NCI-H510A treated with DMSO at 0.1 percent for 48 hours (cell line): Measurements from ENCODE around the gene FLNC.

Experiments
- DNase-seq: peaks from one replicate; lab custom pipeline; 2025; lab: John Stamatoyannopoulos, UW

Gene FLNC

DNA sequence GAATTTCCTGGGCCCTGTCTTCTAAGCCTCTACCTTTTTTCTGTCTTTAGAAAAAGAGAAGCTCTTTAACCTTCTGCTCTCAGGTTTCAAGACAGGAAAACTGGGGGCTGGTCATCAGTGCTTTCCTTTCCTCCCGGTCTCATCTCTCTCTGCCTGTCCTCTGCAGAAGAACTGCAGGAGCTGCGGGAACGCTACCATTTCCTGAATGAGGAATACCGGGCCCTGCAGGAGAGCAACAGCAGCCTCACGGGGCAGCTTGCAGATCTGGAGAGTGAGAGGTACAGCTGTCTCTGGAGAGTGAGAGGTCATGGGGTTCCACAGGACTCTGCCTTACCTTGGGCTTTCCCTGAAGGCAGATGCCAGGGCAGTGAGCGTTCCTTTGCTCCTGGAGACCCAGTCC lies 25.7 kb upstream of the FLNC start:
- DNase-seq = no peak

DNA sequence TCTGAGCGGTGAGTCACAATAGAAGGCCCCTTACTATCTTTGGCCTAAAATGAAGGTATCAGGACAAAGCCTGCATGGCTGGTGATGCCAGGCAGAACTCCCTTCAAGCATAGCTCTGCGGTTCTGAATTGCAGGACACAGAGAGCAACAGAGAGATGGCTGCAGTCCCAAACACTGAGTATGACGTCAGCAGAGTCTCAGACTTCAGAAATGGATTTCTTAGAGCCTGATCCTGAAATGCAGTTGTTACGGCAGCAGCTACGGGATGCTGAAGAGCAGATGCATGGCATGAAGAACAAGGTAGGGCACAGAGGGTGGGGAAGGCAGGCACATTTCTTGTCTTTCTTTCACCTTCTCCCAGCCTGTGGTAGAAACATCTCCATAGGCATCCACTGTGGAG lies 25.0 kb upstream of the FLNC start:
- no peak for DNase-seq

DNA sequence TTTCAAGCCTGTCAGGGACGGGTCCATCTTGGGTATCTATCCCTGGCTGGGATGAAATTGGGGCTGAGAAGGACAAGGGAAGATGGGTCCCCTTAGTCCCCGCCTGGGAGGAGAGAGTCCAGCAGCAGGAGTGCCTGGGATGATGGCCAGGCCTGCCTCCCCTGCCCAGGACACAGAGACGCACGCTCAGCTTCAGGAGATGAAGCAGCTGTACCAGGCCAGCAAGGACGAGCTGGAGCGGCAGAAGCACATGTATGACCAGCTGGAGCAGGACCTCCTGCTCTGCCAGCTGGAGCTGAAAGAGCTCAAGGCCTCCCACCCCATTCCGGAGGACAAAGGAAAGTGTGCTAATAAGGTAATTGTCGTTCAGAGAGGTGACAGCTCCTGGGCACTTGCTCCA lies 23.0 kb upstream of the FLNC start:
- DNase-seq = no peak

DNA sequence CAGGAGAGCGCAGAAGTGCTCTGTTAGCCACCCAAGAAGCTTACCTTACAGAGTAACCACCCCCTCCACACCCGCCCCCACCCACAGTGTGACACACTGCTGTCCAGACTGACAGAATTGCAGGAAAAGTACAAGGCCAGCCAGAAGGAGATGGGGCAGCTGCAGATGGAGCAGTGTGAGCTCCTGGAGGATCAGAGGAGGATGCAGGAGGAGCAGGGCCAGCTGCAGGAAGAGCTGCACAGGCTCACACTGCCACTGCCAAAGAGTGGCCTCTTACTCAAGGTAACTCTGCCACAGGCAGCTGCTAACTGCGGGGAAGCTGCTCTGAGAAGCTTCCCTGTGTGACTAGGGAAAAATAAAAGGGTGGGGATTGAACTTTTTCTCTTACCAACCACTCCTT lies 20.8 kb upstream of the FLNC start:
- DNase-seq = no peak

DNA sequence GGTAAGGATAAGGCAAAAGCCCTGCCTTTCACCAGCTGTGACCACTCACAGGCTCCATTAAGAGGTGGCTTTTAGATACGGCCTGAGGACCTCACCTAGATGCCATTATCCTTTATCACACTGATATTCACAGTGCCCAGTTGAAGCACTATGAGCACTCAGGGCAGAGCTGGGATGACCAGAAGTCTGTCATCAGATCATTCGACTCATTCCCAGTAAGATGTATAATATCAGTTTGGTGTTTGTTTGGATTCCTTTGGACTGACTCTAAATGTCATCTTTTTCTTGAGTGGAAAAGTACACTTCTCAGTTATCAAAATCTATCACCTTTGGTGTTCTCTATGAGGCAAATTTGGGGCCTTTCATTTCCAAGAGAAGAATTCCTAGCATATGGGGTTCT lies 19.7 kb upstream of the FLNC start:
- DNase-seq = no peak

DNA sequence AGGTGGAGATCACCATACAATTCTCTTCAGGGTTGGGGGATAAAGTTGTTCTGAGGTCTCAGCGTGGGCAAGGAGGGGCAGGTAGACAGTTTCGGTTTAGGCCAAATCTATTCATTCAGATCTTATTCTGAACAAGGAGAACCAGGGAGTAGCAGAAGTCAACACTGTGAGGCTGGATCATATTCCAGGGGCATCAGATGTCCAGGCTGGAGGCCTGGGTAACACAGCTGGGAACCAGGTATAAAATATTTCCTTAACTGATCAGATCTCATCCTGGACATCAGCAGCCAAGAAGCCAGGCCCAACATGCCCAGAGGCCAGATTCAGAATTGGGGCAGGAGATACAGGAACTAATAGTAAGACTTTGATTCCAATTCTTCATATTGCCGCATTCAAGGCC lies 19.2 kb upstream of the FLNC start:
- no peak for DNase-seq

DNA sequence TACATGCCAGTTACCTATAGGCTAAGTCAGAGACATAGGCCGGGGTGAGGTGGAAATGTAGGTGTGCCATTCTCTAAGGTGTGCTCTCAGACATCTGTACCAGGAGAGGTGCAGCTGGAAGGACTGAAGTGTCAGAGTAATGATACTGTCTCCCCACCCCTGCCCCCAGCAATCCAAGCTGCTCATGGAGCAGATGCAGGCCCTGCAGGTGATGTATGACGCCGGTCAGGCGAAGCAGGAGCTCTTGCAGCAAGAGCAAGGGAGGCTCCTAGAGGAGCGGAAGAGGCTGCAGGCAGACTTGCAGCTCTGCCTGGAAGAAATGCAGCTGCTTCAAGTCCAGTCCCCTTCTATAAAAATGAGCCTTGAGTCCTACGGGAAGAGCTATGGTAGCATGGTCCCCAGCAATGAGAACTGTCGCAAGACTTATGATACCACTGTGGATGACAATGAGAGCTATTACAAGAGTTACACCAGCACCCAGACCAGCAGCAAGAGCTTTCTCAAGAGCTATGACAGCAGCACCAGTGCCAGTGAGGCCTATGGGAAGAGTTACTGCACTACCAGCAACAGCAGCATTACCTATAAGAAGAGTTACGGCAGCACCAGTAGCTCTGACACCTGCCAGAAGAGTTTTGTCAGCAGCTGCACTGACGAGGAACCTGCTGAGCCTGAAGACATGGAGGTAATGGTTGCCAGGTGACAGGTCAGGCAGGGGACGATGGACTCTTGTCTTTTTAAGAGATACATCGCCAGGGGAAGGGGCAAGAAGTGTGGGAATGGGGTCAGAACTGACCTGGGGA lies 18.4 kb upstream of the FLNC start:
- DNase-seq = peak; percentile 22

DNA sequence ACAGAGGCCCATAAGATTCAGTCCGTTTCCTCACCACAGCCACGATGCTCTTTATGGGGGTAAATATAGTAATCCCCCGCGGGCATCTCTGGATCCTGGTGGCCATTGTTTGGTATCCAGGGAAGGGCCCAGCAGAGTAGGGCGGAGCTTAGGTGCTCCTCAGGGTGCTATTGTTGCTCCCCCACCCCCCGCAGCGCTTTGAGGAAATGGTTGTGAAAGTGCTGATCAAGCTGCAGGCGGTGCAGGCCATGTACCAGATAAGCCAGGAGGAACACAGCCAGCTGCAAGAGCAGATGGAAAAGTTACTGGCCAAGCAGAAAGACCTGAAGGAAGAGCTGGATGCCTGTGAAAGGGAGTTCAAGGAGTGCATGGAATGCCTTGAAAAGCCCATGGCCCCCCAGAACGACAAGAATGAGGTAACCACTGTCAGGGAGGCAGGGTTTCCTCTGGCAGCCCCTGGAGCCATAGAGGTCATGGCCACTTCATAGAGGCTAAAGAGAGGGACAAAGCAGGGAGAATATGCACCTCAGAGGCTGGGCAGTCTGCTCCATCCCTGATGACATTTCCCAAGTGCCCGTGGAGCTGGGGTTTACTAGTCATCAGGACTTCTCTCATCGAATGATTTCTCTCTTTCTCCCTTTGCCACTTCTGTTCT lies 17.6 kb upstream of the FLNC start:
- peak; percentile 36 for DNase-seq

DNA sequence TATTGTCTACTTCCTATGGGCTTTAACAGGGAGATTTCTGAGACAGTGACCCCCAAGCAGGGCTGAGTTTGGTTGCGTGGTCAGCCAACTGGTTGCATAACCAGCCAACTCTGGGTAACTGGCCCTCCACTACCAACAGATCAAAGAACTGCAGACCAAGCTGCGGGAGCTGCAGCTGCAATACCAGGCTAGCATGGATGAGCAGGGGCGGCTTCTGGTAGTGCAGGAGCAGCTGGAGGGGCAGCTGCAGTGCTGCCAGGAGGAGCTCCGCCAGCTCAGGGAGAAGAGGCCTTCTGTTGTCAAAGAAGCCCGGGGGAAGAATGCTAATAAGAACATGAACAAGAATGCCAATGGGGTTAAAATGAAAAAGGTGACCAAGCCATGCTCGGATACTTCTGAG lies 15.7 kb upstream of the FLNC start:
- no peak for DNase-seq

DNA sequence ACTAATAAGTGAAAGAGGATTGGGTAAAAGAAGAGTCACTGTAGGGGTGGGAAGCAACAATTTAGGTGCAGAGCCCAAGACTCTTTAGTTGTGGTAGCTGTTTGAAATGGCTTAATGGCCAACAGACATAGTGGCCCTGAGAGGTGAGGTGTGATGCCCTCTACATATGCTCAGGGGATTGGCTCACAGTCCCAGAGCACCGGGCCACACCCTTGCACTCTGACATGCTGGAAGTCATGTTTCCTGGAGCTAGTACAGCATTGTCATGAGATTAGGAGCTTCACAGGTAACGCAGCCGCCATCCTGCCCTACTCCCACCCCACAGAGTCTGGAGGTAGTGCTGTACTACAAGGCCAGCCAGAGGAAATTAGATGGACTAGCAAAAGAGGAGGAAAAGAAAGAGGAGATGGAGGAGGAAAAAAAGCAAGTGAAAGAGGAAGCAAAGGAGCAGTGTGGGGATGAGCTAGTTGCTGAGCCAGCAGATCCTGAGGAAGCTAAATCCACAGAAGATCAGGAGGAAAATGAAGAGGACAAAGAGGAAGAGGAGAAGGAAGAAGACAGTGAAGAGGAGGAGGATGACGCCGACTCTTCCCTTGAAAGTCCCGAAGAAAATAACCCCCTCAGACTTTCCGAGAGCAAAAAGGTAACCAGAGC lies 14.8 kb upstream of the FLNC start:
- DNase-seq = no peak

DNA sequence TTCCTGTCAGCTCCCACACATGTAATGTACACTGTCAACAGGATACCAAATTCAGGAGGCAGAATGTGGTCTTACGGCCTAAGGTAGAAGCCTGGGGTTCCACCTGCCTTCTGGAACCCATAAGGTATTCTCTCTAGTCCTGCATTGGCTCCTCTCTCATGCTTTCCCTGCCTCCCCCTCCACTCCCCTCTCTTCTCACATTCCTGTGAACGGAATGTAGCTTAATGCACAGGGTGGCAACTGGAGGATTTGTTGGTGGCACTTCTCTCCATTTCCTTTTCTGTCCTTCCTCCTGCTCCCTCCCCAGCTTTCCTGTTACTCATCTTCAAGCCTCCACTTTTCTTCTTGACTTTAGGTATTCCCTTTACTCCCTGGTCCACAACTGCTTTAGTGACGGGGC lies 11.5 kb upstream of the FLNC start:
- DNase-seq = no peak

DNA sequence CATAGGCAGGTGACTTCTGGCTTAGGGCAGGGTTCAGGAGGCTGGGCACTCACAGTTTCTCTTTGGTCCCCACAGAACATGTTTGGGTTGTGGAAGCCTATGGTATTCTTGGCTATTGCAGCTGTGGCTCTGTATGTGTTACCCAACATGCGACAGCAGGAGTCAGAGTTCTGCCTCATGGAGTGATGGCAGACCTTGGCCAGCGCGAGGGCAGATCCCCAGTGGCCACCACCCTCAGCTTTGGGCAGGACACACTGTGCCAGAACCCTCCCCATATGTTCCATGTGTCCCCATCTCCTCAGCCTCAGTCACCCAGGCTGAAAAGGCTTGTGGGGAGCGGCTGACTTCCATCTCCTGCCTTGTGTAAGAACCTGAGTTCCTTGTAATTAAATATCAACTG lies 8.5 kb upstream of the FLNC start:
- no peak for DNase-seq

DNA sequence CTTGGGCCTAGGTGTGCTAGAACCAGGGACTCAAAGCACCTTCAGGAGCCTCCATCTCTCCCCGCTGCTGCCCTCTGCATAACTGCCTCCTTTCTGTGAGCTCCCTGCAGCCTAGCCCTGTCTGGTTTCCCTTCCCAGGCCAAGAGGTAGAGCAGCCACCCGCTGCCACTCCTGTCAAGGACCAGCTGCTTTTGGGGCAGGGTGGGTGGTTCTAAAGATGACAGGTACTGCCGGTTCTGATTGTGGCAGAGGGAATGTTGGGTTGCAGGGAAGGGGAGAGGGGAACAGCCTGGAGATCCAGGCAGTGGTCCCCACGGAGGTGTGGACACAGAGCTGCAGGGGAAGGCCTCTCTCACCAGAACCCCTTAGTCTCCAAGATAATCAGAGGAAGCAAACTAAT lies 3.7 kb upstream of the FLNC start:
- no peak for DNase-seq

DNA sequence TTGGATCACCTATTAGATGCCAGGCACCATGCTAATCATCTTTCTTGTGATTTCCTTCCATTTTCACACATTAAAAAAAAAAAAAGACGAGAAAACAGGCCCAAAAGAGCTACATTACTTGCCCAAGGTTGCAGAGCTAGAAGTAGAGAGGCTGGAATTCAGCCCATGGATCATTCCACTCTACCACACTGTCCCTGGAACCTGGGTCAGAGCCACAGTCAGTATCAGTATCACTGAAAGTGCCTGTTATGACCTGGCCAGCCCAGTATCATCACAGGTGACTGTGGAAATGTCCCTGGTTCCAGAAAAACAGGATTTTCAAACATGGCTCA lies 3.3 kb upstream of the FLNC start:
- DNase-seq = no peak

DNA sequence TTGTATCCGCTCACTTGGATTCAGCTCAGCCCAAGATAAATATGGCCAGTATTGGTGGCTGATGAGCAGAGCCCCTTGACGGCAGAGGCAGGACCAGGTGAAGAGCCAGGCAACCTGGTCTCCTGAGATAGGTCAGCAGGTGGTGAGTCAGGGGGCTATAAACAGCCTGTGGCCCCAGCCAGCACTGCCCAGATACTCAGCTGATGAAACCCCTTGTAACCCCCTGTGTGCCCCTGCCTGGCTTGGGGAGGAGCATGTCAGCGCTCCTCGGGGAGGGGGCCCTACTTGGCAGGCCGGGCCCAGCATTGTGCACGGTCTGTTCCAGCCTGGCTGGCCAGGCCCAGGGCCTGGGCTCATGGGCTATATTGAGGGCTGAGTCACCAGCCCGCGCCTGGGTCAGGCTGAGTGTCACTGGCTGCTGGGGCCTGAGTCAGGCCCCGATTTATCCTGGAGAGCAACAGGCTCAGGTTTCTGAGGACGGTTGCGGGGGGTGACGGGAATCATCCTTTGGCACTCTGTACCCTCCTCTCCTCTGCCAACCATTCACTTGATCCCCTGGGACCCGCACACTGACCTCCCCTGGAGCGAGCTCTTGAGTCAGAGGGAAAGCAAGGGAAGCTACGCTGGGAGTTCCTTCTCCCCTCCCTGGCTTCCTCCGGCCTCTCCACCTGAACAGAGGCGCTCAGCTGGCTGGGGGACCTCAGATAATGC lies 2.8 kb upstream of the FLNC start:
- DNase-seq = no peak

DNA sequence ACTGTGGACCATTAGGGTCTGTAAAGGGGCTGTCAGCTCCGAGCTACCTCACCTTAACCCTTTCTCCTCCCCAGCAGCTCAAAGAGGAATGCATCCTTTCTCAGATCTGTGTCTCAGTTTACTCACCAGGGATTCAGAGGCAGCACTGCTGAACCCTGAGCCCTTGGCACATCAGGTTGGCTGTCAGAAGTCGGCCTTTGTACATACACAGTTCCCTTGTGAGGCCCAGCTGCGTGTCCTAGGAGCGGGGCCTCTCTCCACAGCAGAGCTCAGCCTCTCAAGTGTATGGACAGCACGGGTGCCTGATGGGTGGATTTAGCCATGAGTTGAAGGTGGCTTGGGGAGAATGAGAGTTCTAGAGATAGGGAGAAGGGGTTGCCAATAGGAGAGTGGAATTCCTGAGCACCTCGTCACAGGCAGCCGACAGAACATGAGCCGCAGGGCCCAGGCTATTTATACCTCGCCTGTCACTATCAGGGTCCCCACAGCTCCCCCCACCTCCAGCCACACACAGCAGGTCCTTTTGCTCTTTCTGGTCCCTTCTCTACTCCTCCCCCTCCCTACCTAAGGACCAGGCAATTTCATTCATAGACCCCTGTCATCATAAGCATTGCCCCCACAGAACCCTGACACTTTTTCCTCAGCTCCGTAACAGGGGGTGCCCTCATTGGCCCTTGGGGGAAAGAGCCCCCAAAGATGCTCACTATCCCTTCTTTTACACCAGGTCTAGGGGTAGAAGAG lies 2.1 kb upstream of the FLNC start:
- no peak for DNase-seq

DNA sequence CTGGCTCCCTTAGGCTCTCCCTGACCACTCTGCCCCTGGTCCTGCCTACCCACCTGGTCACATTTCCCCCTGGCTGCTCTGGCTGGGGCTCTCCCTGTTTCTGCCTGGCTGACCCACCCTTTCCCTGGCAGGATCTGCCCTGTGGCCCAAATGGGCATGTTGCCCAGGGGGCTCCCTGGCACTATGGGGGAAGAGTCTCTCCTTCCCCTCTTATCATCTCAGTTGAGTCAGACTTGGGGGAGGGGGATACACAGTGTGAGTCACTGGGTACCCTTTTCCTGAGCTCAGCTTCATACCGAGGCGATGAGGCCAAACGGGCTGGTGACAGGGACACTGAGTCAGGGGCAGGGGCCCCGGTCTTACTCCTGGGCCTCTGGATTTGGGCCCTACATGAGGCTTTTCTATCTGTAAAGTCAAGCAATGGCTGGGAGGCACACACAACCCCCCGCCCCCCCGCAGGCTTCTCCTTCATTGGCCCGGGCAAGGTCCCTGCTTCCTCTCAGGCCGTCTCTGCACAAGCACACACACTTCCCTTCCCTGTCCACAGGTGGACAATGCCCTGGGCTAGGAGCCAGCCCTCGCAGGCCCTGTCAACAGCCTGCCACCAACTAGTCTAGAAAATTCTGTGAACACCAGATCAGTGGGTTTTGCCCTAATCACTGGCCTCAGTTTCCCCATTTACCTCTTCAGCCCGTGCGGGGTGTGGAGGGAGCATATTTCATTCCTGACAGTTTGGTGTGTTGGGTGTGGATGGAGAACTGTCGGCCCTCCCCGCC lies 627 bp upstream of the FLNC start:
- no peak for DNase-seq

DNA sequence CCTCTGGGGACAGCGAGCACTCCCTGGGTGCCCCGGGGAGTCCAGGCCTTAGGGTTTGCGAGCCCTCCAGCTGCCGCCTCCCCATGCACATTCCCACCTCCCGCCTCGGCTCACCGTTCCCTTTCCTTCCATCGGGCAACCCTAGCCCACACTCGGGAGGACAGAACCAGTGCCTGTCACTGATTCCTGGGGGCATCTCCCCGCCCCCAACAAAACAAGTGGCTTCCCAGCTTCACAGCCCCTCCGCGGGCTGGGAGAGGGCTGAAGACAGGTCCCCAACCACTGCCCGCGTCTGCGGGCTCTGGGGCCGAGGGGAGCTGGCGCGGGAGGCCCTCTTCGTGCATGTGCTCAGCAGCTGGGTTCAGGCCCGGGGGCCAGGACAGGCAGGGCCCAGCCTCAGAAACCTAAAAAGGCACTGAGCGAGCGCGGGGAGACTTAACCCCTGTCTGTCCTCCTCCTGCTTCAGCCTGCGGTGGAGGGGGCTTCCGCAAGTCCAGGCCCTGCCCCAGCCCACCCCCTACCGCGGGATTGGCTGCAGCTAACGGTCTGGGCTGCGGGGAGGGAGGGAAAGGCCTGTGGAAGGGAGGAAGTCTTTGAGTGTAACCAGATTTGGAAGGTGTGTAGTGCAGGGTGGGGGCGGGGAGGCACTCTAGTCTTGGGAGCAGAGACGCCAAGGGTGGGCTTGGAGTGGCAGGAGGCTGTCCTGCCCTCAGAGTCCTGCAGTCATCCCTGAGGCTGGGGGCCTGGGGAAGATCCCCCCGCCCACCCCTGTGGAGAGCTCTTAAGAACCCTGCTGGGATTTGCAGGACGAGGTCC lies 1.2 kb downstream of the FLNC start:
- DNase-seq = no peak

DNA sequence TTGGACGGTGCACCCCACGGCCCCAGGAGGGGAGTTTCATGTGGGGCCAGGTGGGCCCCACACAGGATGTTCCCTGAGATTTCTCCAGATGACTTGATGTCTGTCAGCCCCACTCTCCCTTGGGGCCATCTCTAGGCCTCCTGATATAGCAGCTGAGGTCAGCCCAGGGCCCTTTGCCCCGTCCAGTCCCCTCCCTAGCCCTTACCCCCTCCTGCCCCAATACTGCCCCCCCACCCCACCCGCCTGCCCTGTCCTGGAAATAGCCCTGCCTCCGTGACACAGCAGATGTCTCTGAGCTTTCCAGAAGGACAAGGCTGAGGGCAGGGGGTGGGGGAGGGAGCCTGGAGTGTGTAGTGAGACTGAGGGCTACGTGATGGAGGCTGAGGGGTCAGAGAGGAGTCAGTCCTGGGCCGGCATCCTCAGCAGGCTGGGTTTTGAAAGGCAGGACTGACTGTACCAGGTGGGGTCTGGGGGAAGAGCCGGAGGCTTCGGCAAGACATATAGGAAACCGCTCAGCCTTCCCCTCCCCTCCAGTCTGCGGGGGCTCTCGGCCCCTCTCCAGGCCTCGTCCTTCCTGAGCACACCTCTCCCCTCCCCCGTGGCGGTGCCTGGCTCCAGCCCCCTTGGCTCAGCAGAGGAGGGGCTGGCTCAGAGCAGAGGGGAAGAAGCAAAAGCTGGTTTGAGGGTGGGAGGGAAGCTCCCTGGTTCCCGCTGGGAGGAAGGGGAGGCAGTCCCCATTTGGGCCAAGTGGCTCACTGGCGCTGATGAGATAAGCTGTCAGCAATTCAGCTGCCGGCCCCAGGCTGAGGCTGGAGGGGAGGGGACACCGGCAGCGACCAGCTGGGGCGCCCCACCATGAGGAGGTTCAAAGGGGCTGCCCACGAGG lies 2.0 kb downstream of the FLNC start:
- no peak for DNase-seq

DNA sequence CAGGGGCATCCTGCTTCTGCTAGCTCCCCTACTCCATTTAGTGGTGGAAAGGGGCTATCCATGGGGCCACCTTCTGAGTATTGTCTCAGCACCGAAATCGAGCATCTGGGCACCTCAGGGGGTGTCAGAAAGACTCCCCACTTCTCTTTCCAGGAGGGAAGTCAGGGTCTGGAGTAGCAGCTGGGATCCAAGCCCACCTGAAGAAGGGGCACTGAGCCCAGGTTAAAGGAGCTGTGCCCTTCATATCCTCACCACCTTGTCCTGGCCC lies 2.6 kb downstream of the FLNC start:
- DNase-seq = no peak
